Thyroid gland (tissue), 4 donors: ENCODE results near the gene ANKRD29. TPM values are rescaled to one million over a fixed set of nuclear protein-coding genes. Genes with fewer than 3 reads are reported as not detected.
"Not testable (repeated sequence)": the region's sequence is repeated elsewhere in the genome, so short reads cannot be mapped to it uniquely, and the experiment has no call there.

Experiments
- DNase-seq, 2 donors: peaks; one replicate each; pipeline ENCODE4 v3.0.0-alpha.2; 2019
- H3K27ac ChIP-seq, 3 donors: fragments of 200-600 bp; sonication (generic); 1 replicate in 2 of 3; 2 replicates in 1 of 3; pipeline ENCODE4 v1.5.1; 2016 to 2019; ENCODE audit warnings: mild to moderate bottlenecking in 1 of 3, moderate library complexity in 1 of 3
- H3K27me3 ChIP-seq: fragments of 200-600 bp; sonication (generic); one replicate; pipeline ENCODE4 v1.5.1; 2019
- H3K36me3 ChIP-seq, 2 donors: fragments of 200-600 bp; sonication (generic); one replicate each; pipeline ENCODE4 v1.5.1; 2016 to 2019
- H3K4me1 ChIP-seq, 2 donors: fragments of 200-600 bp; sonication (generic); one replicate each; pipeline ENCODE4 v1.5.1; 2017 to 2019
- H3K4me3 ChIP-seq, 3 donors: fragments of 200-600 bp; sonication (generic); replicated peaks in 1 of 3; 1 replicate in 2 of 3; 2 replicates in 1 of 3; pipeline ENCODE4 v1.5.1; 2016; ENCODE audit warnings: mild to moderate bottlenecking in 1 of 3
- H3K9me3 ChIP-seq: fragments of 200-600 bp; sonication (generic); one replicate; pipeline ENCODE4 v1.5.1; 2017
- POLR2A ChIP-seq, 2 donors: fragments of 450-650 bp; IDR thresholded peaks; one replicate each; pipeline ENCODE4 v1.6.1; 2017; ENCODE audit warnings: antibody characterized with exemption in 2 of 2, mild to moderate bottlenecking in 2 of 2, moderate library complexity in 1 of 2
- WGBS, 2 donors: methylation state at CpG; one replicate each; pipeline ENCODE4 v1.1.5; 2017; 5-methylcytosine and 5-hydroxymethylcytosine counted together
- intact Hi-C: fragments of 100-400 bp; cut with DNase I; formaldehyde crosslinking; loops from one replicate; pipeline ENCODE4 v1.15.1; 2023
- total RNA-seq, 4 donors: library from RNA; depleted of rRNA; stranded (reverse); fragments of >200 nt; gene quantifications; one replicate each; pipeline ENCODE4 v1.2.3, GENCODE V29; 2016
- TF ChIP-seq, protein P1 (sequence below), 6 experiments: fragments of 200-600 bp in 3 of 6; fragments of 450-650 bp in 3 of 6; sonication (generic) in 3 of 6; IDR thresholded peaks; one replicate each; pipeline ENCODE4 v1.5.1; 2016 to 2019; ENCODE audit warnings: antibody characterized with exemption in 6 of 6, mild to moderate bottlenecking in 2 of 6, inconsistent platforms in 1 of 6, moderate library complexity in 1 of 6

Gene ANKRD29
- total RNA-seq, 4 donors from 2014 or later, result 3.4 to 6.1 (median 4.5) TPM

DNA sequence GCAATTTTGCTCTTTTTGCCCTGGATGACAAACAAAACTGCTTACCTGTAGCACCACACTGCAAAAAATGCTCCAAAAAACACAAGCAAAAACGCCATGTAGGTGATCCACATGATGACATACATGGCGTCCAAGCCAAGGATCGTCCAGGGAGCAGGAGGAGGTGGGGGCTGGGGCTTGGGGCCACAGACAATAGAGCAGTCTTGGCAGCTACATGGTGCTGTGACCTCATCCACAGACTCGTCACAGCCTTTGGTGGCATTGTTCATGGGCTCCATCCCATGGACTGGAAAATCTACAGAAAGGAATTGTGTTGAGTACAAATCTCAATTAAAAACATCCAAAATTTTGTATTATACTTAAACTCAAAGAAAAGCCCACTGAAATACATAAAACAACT is 102.5 kb downstream of the ANKRD29 start:
- no peak for TF ChIP-seq POLR2A (IDR thresholded peaks at IDR 0.05)
- TF ChIP-seq, protein P1, sequence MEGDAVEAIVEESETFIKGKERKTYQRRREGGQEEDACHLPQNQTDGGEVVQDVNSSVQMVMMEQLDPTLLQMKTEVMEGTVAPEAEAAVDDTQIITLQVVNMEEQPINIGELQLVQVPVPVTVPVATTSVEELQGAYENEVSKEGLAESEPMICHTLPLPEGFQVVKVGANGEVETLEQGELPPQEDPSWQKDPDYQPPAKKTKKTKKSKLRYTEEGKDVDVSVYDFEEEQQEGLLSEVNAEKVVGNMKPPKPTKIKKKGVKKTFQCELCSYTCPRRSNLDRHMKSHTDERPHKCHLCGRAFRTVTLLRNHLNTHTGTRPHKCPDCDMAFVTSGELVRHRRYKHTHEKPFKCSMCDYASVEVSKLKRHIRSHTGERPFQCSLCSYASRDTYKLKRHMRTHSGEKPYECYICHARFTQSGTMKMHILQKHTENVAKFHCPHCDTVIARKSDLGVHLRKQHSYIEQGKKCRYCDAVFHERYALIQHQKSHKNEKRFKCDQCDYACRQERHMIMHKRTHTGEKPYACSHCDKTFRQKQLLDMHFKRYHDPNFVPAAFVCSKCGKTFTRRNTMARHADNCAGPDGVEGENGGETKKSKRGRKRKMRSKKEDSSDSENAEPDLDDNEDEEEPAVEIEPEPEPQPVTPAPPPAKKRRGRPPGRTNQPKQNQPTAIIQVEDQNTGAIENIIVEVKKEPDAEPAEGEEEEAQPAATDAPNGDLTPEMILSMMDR (IDR thresholded peaks at IDR 0.05), result no peak
- intact Hi-C loops, result no loop called here
- Histone ChIP-seq H3K27me3 (no peaks in the 10 kb centered on the region), H3K27ac (no peak overlapping the region), H3K4me1 (no peaks in the 10 kb centered on the region), H3K4me3 (no peak overlapping the region), H3K9me3 (no peaks in the 10 kb centered on the region), H3K36me3 (peaks cover 21 to 22% of the 10 kb centered on the region in 2 donors)
- 87 to 100% methylated on average over 4 of the region's 4 CpGs for WGBS, 2 donors
- DNase-seq, result no peak

DNA sequence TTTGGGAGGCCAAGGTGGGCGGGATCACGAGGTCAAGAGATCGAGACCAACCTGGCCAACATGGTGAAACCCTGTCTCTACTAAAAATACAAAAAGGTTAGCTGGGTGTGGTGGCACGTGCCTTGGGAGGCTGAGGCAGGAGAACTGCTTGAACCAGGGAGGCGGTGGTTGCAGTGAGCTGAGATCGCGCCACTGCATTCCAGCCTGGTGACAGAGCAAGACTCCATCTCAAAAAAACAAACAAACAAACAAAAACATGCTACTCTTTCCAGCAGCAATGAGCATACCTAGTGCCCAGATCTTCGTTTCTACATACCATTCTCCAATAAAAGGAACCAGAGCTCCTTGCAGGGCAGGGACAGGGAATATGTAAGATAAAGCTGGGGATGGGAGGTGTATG is 105.2 kb downstream of the ANKRD29 start:
- DNase-seq, H3K4me1 ChIP-seq, H3K27ac ChIP-seq, H3K27me3 ChIP-seq, intact Hi-C loops, H3K4me3 ChIP-seq, H3K9me3 ChIP-seq: not testable (repeated sequence)
- 97 to 98% methylated on average over 8 of the region's 8 CpGs for WGBS, 2 donors
- H3K36me3 ChIP-seq, result peaks cover 41 to 42% of the 10 kb centered on the region in 2 donors

DNA sequence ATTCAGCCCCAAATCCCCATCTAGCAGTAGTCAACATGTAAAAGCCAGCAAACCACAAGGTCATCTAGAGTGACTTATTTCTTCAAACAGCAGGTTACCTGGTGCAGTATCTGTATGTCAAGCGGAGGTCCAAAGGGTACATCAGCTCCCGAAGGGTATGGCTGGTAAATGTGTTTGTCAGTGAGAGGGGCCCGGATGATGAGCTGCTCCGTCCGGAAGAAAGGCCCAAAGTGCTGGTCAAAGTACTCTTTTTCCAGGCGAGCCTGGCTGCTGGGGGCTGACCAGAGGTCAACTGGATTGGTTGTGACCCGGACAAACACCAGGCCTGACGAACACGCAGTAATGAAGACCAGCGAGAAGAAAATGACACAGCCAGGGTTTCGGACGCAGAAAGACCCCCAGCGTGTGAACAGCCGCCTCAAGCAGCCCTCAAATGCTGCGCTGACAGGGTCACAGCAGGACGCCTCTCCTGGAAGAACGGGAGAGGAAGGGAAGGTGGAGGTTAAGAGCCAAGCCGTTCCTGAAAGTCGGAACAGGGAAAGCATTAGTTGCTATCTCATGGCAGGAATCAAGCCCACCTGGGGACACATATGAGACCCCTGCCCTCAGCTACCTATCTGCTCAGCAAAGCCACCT is 106.4 kb downstream of the ANKRD29 start:
- TF ChIP-seq, protein P1 (IDR thresholded peaks at IDR 0.05), result no peak
- TF ChIP-seq POLR2A (IDR thresholded peaks at IDR 0.05), result no peak
- WGBS, 2 donors, result 96% methylated on average over 19 of the region's 19 CpGs
- peaks cover 3 to 4% of the 10 kb centered on the region in 2 donors for H3K4me1 ChIP-seq
- H3K36me3 ChIP-seq, result peaks cover 40 to 41% of the 10 kb centered on the region in 2 donors
- no peak overlapping the region for H3K4me3 ChIP-seq
- H3K27ac ChIP-seq, result no peak overlapping the region
- no peaks in the 10 kb centered on the region for H3K9me3 ChIP-seq
- intact Hi-C loops, result no loop called here
- no peak for DNase-seq
- H3K27me3 ChIP-seq, result no peaks in the 10 kb centered on the region

DNA sequence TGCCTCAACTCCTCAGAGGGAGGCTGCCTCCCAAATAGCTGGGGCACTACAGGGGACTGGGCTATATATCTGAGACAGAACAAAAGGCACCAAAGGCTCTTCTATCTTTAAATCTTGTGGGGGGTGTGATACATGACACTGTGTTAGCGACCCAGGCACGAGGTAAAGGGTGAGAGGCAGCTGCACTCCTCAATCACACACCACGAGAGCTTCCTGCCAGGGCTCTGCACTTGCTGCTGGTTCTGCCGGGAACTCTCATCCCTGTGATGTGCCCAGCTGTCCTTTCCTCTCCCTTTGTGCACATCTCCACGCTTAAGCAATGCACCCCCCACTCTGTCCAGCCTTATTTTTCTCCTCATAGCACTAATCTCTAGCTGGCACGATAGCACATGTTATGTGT is 108.8 kb downstream of the ANKRD29 start:
- 90 to 99% methylated on average over 6 of the region's 6 CpGs for WGBS, 2 donors
- H3K9me3 ChIP-seq, result no peaks in the 10 kb centered on the region
- H3K27ac ChIP-seq, result no peak overlapping the region
- no peak for DNase-seq
- intact Hi-C loops, result no loop called here
- H3K4me3 ChIP-seq, result no peak overlapping the region
- H3K36me3 ChIP-seq, result peaks cover 29 to 36% of the 10 kb centered on the region in 2 donors
- peaks cover 7 to 11% of the 10 kb centered on the region in 2 donors for H3K4me1 ChIP-seq
- no peak for TF ChIP-seq POLR2A (IDR thresholded peaks at IDR 0.05)
- TF ChIP-seq, protein P1 (IDR thresholded peaks at IDR 0.05), result no peak
- no peaks in the 10 kb centered on the region for H3K27me3 ChIP-seq

DNA sequence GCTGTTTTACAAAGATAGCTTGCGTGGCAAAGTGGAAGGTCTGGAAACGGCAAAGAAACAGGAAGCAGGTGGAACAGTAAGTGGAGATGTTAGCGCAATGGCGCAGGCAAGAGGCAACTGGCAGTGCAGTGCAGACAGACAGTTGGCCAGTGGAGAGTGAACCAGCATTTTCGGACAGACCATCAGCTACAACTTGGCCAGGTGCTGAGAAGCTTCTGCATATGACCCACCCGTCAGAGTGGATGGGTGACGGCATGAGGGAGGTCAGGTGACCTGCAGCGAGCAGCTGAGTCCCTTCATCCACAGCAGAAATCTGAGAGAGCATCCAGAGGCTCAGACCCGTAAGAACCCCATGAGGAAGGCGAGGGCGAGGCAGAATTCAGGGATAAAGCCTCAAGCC is 110.2 kb downstream of the ANKRD29 start:
- no peaks in the 10 kb centered on the region for H3K9me3 ChIP-seq
- no peak for DNase-seq
- H3K36me3 ChIP-seq, result peaks cover 29 to 36% of the 10 kb centered on the region in 2 donors
- TF ChIP-seq, protein P1 (IDR thresholded peaks at IDR 0.05), result no peak
- no peak for TF ChIP-seq POLR2A (IDR thresholded peaks at IDR 0.05)
- no peak overlapping the region for H3K27ac ChIP-seq
- peaks cover 7 to 11% of the 10 kb centered on the region in 2 donors for H3K4me1 ChIP-seq
- 87 to 90% methylated on average over 11 of the region's 11 CpGs for WGBS, 2 donors
- intact Hi-C loops, result no loop called here
- H3K27me3 ChIP-seq, result no peaks in the 10 kb centered on the region
- no peak overlapping the region for H3K4me3 ChIP-seq
